GM18870 (cell line): Measurements from ENCODE around the gene TMEM256.

ENCODE experiments used
- ATAC-seq: cut with Tn5 transposase; IDR thresholded peaks from one replicate; pipeline ENCODE4 v1.9.1; 2021; ENCODE audit warnings: moderate library complexity; ENCODE audit not compliant: unreplicated experiment

The TMEM256 gene

GRCh38 chr17:7431231-7431630 lies 27.3 kb upstream of the TMEM256 start:
- ATAC-seq: no peak

DNA sequence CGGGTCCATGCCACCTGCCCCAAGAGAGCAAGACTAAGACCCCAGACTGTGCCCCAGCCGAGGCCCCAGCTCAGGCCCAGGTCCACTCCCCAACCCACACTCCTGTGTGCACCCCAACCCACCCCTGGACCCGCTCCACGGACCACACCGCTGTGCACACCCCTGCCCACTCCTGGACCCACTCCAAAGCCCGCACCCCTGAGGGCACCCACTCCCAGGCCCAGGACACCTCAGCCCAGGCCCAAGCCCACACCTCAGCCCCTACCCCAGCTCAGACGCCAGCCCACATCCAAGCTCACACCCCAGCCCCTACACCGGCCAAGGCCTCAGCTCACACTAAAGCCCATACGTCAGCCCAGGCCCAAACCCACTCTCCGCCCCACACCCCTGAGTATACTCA lies 25.8 kb upstream of the TMEM256 start:
- ATAC-seq: no peak

GRCh38 chr17:7428557-7428956 lies 24.7 kb upstream of the TMEM256 start, which contains the start of gene SPEM3:
SPEM3 (plus strand) TSS chr17:7428857; CDS start chr17:7428903, 46 bp downstream.
- no peak for ATAC-seq

- ATAC-seq: no peak
These were observed 23.7 kb upstream of the TMEM256 start for GRCh38 chr17:7427549-7427948.

GRCh38 chr17:7426896-7427489 lies 23.1 kb upstream of the TMEM256 start:
- no peak for ATAC-seq

DNA sequence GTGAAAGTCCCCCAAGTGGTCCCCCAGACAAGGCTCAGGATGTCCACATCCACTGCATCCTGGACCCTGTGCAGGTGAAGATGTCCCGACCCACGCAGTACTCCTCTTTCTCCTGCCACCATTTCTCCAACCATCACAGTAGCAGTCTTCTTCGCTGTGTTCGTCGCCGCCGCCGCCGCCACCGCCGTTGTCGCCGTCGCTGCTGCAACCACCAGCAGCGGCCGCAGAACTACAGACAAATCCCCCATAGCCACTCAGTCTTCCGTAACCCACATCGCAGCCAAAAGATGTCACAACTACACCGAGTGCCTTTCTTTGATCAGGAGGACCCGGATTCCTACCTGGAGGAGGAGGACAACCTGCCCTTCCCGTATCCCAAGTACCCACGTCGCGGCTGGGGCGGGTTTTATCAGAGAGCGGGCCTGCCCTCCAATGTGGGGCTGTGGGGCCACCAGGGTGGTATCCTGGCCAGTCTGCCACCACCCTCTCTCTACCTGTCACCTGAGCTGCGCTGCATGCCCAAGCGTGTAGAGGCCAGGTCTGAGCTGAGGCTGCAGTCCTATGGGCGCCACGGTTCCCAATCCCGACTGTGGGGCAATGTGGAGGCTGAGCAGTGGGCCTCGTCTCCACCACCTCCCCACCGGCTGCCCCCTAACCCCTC lies 22.4 kb upstream of the TMEM256 start:
- ATAC-seq: no peak

GRCh38 chr17:7425756-7426155 lies 21.9 kb upstream of the TMEM256 start:
- ATAC-seq: no peak

GRCh38 chr17:7425316-7425715 lies 21.4 kb upstream of the TMEM256 start, which contains the start of gene SPEM2:
SPEM2 (plus strand) TSS chr17:7425616; CDS start chr17:7425689, 73 bp downstream.
- ATAC-seq: no peak

GRCh38 chr17:7423679-7424078 lies 19.8 kb upstream of the TMEM256 start:
- ATAC-seq: no peak

- no peak for ATAC-seq
These were observed 17.3 kb upstream of the TMEM256 start for GRCh38 chr17:7421186-7421585.

- no peak for ATAC-seq
These were observed 16.1 kb upstream of the TMEM256 start, which contains the start of gene SPEM1 for GRCh38 chr17:7419819-7420610. SPEM1 (plus strand) TSS chr17:7420324; CDS start chr17:7420385, 61 bp downstream.

- no peak for ATAC-seq
These were observed 14.7 kb upstream of the TMEM256 start for GRCh38 chr17:7418472-7419152.

GRCh38 chr17:7417056-7417655 lies 13.3 kb upstream of the TMEM256 start:
- ATAC-seq: no peak

- no peak for ATAC-seq
These were observed 12.4 kb upstream of the TMEM256 start for GRCh38 chr17:7416323-7416722.

GRCh38 chr17:7415784-7416183 lies 11.9 kb upstream of the TMEM256 start:
- ATAC-seq: no peak

DNA sequence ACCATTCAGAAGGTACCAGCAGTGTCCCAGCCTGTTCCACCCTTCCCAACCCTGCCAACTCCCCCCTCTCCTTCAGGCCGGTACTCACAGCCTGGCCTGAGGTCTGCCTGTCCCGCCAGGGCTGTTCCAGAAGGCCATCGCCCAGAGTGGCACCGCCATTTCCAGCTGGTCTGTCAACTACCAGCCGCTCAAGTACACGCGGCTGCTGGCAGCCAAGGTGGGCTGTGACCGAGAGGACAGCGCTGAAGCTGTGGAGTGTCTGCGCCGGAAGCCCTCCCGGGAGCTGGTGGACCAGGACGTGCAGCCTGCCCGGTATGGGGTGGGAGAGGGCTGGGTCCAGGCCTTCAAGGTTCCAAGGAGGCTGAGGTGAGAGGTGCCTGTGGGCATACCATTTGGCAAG lies 10.9 kb upstream of the TMEM256 start:
- ATAC-seq: no peak

- no peak for ATAC-seq
These were observed 9.6 kb upstream of the TMEM256 start for GRCh38 chr17:7413346-7413985.

DNA sequence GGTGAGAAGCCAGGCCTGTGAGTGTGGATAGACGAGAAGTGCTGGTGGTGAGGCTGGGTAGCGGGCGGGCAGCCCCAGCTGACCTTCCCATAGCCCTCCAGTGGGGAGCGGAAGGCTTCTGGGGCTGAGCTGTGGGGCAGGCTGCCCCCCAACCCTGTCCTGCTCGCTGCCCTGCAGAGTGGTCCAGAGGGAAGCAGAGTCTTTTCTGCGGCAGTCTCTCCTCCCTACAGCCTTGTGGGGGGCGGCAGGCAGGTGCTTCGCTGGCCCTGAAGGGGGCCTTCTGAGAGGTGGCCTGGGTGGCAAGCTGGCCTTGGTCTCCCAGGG lies 7.5 kb upstream of the TMEM256 start:
- no peak for ATAC-seq

- no peak for ATAC-seq
These were observed 6.9 kb upstream of the TMEM256 start for GRCh38 chr17:7410634-7411426.

DNA sequence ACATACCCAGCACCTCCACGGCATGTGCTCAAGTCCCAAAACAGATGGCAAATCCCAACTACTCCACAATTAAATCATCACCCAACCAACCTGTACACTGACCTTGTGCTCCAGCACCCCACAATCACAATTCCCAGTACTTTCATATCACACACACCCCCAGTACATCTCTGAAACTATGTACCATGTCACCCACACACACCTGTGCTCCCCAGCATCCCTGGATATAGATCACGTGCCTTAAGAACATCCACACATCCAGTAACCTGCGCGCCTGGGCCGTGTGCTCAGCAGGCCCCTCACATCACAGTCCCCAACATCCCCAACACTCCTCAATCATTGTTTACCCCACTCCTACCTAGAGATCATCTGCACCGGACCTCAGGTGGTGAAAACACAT lies 5.8 kb upstream of the TMEM256 start:
- no peak for ATAC-seq
